GM11168 (cell line): ENCODE measurements around the gene FAM120B.

Experiments
- in situ Hi-C: fragments of 300-500 bp; cut with MboI; formaldehyde crosslinking; loops from one replicate; pipeline ENCODE4 v1.12.0; 2022; ENCODE audit warnings: low sequenced_read_pairs; ENCODE audit not compliant: unreplicated experiment

Gene FAM120B

DNA sequence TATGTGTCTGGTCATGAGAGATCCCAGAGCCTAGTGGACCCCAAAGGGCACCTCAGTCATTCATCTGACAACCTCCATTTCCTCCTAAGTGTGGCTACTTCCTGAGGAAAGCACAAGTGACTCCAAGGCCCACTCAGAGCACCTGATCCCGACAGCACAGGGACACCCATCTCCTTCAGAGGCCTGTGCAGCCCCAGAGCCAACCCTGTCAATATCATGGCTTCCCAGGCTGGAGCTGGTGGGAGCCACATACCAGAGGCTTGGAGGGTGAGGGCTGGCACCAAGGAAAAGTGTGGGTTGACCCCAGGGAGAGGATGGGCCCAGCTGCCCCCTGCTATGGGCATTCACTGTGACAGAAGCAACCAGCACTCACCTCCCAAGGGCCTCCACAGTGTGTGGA, 129.2 kb downstream of the FAM120B start:
- in situ Hi-C loops: no loop called here

DNA sequence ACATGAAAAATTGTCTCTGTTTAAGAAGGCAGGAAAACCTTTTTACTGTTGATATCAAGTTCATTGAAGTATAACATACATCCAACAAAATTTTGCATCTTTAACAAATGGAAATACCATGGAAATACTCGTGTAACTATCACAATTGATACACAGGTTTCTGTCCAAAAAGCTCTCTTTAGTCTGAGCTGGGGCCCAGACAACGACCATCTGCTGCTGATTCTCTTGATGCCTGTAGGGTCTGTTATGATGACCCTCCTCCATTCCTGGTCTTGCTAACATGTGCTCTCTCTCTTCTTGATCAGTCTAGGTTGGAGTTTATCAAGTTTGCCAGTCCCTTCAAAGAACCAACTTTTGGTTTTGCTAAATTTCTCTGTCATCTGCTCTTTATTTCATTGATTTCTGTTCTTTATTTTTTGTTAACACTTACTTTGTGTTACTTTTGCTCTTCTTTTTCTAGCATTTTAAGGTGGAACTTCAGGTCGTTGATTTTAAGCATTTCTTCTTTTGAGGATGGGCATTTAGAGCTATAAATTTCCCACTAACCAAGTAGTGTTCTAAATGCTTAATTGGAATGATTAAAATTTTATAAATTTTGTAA, 129.8 kb downstream of the FAM120B start:
- in situ Hi-C loops: no loop called here

DNA sequence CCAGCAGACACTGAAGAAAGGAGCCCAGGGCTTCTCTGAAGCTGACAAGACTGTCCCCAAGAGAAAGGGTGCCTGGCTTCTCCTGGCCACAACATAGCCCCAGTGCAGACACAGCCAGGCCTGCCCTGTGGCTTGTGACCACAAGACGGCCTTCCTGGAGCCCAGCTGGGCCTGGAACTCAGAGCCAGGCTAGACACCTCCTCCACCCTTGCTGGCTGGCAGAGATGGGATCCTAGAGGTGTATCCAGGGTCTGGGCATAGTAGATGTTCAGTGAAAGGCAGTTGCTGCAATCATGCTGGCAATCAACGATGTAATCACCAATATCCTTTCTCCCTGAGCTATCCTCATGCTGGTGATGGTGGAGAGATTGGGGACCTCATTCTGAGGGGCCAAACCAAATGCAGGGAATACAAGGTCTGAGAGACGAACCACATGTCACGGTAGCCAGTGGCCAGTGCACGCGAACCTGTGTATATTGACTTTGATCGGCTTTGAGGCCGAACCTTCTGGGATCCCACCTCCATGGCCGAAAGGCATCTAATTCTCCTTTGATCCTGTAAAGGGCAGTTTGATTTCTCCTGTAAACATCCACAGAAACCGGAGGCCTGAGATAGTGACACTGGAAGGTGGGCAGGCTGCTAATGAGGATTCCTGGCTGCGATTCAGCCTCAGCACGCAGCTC, 131.3 kb downstream of the FAM120B start:
- in situ Hi-C loops: no loop called here

DNA sequence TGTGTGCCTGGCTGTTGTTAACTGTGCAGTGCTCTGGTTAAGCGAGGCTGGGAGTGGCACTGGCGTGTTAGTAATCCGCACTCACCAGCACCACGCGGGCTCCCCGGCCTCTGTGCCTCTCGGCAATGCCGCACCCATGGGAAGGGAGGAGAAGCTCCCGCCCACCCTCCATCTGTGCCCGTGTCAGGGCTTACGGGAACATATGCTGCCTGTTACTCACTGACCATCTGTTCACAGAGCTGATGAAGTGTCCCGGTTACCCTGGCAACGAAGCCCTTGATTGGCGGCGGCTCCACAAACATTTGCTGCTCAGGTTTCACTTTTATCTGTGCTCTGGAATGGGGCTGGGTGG, 131.8 kb downstream of the FAM120B start:
- in situ Hi-C loops: no loop called here

DNA sequence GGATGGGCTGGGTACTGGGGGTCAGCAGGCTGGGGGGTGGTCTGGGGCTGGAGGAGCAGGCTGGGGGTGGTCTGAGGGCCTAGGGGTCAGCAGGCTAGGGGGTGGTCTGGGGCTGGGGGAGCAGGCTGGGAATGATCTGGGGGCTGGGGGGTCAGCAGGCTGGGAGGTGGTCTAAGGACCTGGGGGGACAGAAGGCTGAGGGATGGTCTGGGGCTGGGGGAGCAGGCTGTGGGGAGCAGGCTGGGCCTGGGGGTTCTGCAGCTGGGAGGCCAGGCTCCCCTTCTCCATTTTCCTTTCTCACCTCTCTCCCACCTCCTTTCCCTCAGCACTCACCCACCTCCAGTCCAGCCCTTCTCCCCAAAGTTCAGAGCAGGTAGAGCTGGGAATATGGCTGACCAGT, 132.3 kb downstream of the FAM120B start:
- in situ Hi-C loops: no loop called here

DNA sequence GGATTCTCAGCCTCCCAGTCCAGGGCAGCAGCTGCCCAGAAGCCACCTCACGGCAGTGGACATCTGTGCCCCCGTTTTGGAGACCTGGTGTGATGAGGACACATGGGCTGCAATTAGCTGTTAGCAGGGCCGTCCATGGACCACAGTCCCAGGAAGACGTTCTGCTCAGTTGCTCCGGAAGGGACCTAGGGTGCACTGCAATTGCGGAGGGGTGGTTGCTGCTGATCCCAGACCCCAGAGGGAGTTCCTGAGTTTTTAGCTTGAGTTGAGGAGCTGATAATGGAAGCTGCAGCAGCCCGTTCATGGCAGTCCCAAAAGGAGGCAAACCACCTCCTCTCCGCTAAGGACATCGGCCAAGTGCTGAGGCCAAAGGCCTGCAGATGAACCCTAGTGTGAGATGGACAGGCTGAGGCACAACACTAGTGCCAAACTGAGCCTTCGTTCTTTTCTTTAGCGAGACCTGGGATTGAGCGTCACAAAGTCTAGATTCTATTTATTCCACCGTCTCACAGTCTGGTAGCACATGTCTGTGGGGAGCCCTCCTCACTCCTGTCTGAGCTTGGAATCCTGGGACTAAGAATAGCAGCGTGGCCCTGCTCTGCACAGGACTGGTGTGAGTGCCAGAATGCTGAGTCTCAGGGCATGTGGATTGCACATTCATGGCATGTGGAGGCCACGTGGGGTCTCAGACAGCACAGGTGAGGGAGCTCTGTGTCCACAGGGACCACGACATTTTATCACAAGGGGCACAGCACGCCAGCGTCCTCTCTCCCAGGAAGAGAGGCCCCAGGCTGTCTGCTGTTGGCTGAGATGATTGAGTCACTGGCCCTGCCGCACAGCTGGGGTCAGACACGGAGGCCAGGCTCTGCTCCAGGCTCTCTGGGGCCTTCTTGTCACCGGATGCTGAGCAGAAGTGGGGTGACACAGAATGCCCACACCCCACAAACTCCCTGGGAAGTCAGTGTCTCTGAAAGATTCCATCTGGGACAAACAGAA, 133.1 kb downstream of the FAM120B start:
- in situ Hi-C loops: no loop called here

DNA sequence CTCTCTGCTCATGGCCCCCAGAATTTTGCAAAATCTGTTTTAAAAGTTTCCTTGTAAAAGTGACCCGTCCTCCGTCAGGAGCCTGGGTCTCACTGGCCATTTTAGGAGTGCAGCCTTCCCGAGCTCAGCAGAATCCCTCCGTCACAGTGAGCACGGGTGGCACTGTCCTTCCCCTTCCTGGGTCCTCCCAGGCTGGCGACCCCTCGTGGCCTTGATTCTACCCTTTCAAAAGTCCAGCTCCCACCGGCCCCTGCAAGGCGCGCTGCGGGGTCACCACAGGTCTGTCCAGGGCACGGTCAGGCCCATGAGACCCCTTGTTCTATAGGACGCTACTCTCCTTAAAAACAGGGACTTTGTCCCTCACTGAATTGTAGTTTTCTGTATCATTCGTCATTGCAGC, 133.9 kb downstream of the FAM120B start:
- in situ Hi-C loops: no loop called here

DNA sequence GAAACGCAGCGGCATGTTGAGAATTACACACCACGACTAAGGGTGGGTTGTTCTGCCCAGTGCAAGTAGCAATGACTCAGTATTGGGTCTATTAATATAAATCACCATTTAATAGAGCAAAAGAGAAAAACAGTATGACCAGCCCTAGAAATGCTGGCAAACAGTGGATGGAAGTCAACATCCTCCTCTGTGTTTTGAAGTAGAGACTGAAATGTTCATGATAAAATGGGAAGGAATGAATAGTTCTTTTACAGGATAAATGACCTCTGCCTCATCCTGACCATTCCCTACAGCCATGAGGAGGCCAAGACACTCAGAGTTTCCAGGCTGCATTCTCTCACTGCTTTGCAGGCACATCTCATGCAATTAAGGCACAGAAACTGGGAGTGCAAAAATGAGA, 134.8 kb downstream of the FAM120B start:
- in situ Hi-C loops: no loop called here

DNA sequence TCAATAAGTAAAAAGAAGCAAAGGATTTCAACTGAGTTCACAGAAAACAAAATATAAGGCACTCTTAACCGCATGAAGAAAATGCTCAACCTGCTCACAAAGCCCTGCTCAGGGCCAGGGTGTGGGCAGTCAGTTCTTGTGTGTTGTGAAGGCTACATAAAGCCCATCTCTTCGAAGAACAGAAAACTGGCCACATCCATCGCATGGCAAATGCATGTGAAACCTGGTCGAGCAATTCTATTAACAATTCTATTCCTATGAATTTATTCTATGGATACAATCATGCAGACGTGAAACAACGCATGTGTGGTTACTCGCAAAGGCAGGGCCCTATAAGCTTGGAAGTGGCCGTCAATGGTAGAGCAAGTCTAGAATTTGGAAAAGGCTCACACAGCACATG, 136.0 kb downstream of the FAM120B start:
- in situ Hi-C loops: no loop called here

DNA sequence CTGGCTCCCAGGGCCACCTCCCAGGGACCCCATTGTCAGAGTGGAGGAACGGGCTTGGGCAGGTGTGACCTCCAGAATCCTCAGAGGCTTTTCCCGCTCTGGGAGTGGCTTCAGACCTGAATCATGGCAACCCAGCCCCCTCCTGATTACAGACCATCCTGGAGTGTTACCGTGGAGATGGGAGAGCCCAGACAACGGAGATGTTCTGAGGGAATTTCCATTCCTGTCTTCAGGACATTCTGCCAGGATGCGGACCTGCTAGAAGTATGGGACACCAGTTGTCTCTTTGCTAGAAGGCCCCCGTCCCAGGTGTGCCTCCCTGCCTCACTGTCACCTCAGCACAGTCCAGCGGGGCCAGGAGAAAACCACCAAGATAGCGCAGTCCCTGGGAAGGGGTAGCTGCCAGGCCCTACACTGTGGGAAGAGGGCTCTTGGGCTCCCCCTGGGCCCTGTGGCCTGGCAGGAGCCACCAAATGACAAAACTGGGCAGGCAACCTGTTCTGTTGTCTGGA, 136.6 kb downstream of the FAM120B start:
- in situ Hi-C loops: no loop called here

DNA sequence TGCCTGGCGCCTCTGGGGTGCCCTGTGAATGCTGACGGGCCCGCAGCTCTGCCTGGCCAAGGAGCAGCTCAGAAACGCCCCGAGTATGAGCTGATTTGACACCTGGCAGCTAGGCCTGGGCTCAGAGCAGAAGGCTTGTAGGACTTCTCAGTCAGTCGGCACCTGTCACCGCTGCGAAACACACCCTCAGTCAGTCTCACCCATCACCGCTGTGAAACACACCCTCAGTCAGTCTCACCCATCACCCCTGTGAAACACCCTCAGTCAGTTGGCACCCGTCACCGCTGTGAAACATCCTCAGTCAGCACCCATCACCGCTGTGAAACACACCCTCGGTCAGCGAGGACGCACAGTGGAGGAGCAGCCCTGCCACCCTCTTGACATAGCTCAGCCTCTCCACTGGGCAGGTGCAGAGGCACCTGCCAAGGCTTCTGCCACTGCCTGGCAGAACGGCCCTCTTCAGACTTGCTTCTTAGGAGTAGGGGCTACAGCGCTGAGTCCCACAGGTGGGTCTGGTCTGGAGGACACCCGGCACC, 137.6 kb downstream of the FAM120B start:
- in situ Hi-C loops: no loop called here

DNA sequence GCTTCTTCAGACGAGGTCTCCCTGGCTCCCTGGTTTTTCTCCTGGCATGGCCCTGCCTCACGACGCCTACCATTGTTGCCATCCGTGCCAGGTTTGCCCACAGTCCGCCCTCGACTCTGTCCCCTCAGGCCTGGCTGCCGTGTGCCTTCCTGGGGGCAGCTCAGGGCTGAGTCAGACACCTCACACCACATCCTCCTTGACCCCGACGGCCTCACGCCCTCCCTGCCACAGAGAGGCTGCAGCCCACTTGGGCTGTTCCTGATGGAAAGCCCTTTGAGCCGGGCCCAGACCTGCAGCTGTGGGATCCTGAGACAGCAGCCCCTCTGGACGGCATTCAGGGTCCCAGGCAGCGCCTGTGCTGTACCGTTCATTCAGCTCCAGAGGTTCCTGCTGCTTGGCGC, 138.3 kb downstream of the FAM120B start:
- in situ Hi-C loops: no loop called here

DNA sequence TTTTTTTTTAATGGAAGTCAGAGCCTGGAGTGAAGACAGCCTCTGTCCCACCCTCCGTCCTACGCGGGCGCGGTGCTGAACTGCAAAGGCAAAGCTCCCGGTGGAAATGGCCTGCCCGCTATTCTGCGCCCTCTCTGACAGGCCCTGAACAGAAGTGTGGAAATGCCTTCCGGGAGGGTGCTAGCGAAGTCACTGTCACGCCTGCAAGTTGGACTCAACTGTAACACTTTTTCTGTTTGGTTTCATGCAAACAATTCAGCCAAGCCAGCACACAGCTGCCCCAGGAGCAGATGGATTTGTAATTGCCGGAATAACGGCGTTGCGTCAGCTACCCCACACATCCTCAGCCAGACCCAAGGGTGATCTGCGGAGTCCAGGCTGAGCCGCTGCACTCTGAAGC, 138.9 kb downstream of the FAM120B start:
- in situ Hi-C loops: no loop called here

DNA sequence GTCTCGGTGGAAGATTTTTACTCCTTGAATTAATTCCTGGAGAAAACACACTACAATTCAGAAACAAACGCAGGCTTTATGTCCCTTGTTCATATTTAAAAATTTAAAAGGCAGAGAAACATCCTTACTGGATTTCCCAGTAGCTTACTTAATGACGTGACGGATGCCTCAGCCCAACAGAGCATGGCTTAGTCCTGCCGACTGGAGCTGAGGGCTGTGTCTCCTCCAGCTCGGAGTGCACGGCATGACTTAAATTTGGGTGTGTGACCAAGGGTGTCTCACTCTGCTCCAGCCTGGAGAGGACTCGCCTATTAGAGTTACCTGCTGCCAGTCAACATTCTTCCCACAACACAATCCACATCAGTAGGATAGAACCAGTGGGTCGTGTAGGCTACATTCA, 139.4 kb downstream of the FAM120B start:
- in situ Hi-C loops: no loop called here

DNA sequence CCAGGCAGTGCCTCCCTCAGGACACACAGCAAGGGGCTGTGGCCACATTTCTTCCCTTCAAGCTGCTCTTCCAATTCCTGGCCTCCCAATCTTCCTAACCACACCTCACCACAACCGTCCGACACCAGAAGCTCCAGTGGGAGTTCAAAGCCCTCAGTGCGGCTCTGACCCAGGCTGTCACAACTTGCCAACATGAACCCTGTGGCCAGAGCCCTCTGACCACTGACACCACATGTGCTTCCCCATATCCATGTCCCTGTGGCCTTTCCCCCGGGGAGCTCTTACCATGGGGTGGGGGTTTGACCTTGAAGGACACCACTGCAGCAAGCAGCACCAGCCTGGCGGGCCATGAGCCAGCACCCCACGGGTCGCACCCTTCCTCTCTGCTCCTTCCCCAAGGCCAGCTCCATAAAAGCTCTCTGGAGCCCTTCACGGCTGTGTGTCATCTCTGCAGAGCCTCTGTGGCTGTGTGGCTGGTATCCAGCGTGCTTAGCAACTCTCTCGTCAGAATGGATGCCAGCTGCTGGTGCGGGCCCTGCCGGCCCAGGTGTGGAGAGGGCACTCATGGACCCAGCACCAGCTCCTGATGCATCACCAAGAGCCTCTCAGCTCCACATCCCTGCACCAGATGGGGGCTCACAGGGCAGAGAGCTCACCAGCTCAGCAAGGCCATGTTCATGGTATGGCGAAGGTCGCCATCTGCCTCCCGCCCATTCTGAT, 140.4 kb downstream of the FAM120B start:
- in situ Hi-C loops: no loop called here

DNA sequence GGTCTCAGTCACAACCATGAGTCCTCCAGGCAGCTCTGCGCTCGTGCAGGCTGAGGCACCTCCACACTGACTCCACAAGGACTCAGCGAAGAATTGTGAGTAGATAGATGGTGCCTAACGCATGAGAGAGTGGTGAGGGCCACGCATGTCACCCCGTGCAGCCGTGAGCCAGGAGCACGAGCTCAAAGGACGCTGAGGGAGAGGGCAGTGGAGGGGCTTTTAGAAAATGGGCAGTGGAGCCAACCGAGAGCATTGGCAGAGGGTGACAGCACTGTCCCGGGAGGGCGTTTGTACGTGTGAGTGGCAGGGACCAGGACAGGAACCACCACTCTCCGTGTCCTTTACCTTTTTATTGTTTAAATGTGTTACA, 141.0 kb downstream of the FAM120B start:
- in situ Hi-C loops: no loop called here

DNA sequence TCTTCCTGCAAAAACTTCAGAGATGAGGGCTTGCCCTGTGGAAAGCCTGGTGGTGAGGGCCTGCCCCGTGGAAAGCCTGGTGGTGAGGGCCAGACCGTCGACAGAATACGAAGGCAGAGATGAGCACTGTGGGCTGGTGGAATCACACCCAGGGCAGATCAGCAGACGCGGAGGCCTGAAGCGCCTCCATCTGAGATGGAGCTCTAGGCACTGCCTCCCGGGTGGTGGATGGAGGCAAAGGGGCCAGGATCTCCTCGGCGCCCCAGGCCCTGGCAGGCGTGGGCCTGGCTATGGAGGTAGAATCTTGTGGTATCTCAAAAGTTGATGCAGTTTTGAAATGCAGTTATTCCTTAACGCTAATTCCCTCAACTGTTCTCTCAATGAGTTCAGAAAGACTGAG, 141.8 kb downstream of the FAM120B start:
- in situ Hi-C loops: no loop called here

DNA sequence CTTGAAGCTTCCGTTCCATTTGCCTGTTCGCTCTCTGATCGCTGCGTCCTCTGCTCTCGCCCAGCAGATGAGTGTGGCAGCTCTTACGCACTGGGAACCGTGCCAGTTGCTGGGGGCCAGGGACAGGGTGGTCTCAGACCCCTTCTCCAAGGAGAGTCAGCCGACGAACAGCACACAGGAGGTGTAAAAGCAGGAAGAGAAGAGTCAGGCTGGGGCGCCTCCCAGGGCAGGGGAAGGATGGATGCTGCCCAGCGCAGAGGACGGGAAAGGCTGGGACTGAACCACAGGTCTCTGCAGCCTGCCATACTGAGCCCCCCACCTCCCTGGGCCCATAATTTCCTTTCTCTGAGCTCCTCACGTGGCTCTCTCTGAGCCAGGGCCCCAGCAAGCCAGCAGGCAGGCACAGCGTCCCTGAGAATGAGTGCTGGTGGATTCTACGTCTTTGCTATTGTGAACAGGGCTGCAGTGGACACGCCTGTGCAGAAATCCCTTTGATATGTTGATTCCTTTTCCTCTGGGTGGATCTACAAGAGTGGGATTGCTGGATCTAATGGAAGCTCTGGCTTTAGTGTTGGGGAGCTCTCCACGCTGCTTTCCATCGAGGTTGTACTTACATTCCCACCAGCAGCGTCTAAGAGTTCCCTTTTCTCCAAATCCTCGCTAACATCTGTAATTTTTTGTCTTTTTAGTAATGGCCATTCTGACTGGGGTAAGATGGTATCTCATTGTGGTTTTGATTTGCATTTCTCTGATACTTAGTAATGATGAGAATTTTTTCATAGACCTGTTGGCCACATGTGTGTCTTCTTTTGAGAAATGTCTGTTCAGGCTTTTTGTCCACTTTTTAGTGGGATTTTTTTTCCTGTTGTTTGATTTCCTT, 142.4 kb downstream of the FAM120B start:
- in situ Hi-C loops: no loop called here
